WTC11 (cell line): ENCODE data around the gene SUV39H2. TPM values are rescaled to one million over a fixed set of nuclear protein-coding genes. Genes with fewer than 3 reads are reported as not detected.

Experiments
- ATAC-seq: fragments of 200-7000 bp; cut with Tn5 transposase; 2 replicates; pipeline ENCODE4 v1.10.0; 2021; ENCODE audit warnings: mild to moderate bottlenecking, moderate library complexity
- CTCF ChIA-PET: fragments of 300-600 bp; sonication (Branson Sonifier 250); formaldehyde crosslinking; loops from one replicate; lab custom pipeline; 2021; ENCODE audit warnings: antibody characterized with exemption; lab: Charles Lee
- POLR2A ChIA-PET: fragments of 350-600 bp; sonication (Branson Sonifier 250); formaldehyde crosslinking; loops from one replicate; lab custom pipeline; 2021; ENCODE audit warnings: antibody characterized with exemption; lab: Charles Lee
- DNase-seq: peaks from one replicate; pipeline ENCODE4 v3.0.0; 2021; ENCODE audit warnings: low spot score
- H3K27ac Mint-ChIP-seq: 2 replicates; pipeline ENCODE4 v1.8.0; 2021; ENCODE audit warnings: mixed read lengths
- H3K27me3 Mint-ChIP-seq: 2 replicates; pipeline ENCODE4 v1.8.0; 2021; ENCODE audit warnings: low read depth, mild to moderate bottlenecking, moderate library complexity, mixed read lengths
- H3K36me3 Mint-ChIP-seq: 2 replicates; pipeline ENCODE4 v1.8.0; 2021; ENCODE audit warnings: mixed read lengths
- H3K4me1 Mint-ChIP-seq: 2 replicates; pipeline ENCODE4 v1.8.0; 2022; ENCODE audit warnings: mixed read lengths
- H3K4me3 Mint-ChIP-seq: 2 replicates; pipeline ENCODE4 v1.8.0; 2021; ENCODE audit warnings: mild to moderate bottlenecking, moderate library complexity, mixed read lengths
- H3K9me3 Mint-ChIP-seq: 2 replicates; pipeline ENCODE4 v1.8.0; 2021; ENCODE audit warnings: mixed read lengths
- CREM ChIP-seq: sonication (generic); formaldehyde crosslinking; IDR thresholded peaks from 2 replicates; pipeline ENCODE4 v1.8.1; 2022; ENCODE audit warnings: mild to moderate bottlenecking, missing genetic modification reagents, moderate library complexity
- E2F5 ChIP-seq: sonication (generic); formaldehyde crosslinking; IDR thresholded peaks from 2 replicates; pipeline ENCODE4 v1.8.1; 2022; ENCODE audit warnings: mild to moderate bottlenecking, moderate library complexity, missing genetic modification reagents
- ESRRA ChIP-seq: sonication (generic); formaldehyde crosslinking; IDR thresholded peaks from 2 replicates; pipeline ENCODE4 v1.8.1; 2022; ENCODE audit warnings: mild to moderate bottlenecking, missing genetic modification reagents, borderline replicate concordance
- FOXK1 ChIP-seq: sonication (generic); formaldehyde crosslinking; IDR thresholded peaks from 2 replicates; pipeline ENCODE4 v1.8.0; 2022; ENCODE audit warnings: mild to moderate bottlenecking, moderate library complexity, missing genetic modification reagents
- FOXP1 ChIP-seq: sonication (generic); formaldehyde crosslinking; IDR thresholded peaks from 2 replicates; pipeline ENCODE4 v1.8.0; 2022; ENCODE audit warnings: missing genetic modification reagents, mild to moderate bottlenecking, moderate library complexity, borderline replicate concordance
- GABPB1 ChIP-seq: sonication (generic); formaldehyde crosslinking; IDR thresholded peaks from 2 replicates; pipeline ENCODE4 v1.8.1; 2023; ENCODE audit warnings: mild to moderate bottlenecking, missing genetic modification reagents
- HMGXB4 ChIP-seq: sonication (generic); formaldehyde crosslinking; IDR thresholded peaks from 2 replicates; pipeline ENCODE4 v1.8.1; 2023; ENCODE audit warnings: mild to moderate bottlenecking, moderate library complexity, missing genetic modification reagents
- JAZF1 ChIP-seq: fragments of 250-450 bp; sonication (Bioruptor Pico); IDR thresholded peaks from 2 replicates; pipeline ENCODE4 v1.9.0; 2021; ENCODE audit warnings: moderate library complexity, mild to moderate bottlenecking, inconsistent platforms
- NFATC4 ChIP-seq: fragments of 250-450 bp; sonication (Bioruptor Pico); IDR thresholded peaks from 2 replicates; pipeline ENCODE4 v1.9.0; 2021; ENCODE audit warnings: mild to moderate bottlenecking
- NR3C1 ChIP-seq: sonication (generic); formaldehyde crosslinking; conservative IDR thresholded peaks from 2 replicates; pipeline ENCODE4 v1.8.1; 2023; ENCODE audit warnings: low read depth, mild to moderate bottlenecking, missing genetic modification reagents
- STAT6 ChIP-seq: sonication (generic); formaldehyde crosslinking; conservative IDR thresholded peaks from 2 replicates; pipeline ENCODE4 v1.8.1; 2023; ENCODE audit warnings: mild to moderate bottlenecking, low read depth, missing genetic modification reagents, moderate library complexity
- TCF7 ChIP-seq: sonication (generic); formaldehyde crosslinking; IDR thresholded peaks from 2 replicates; pipeline ENCODE4 v1.8.0; 2022; ENCODE audit warnings: mild to moderate bottlenecking, low read depth, missing genetic modification reagents, moderate library complexity
- ZBTB21 ChIP-seq: sonication (generic); formaldehyde crosslinking; IDR thresholded peaks from 2 replicates; pipeline ENCODE4 v1.8.1; 2023; ENCODE audit warnings: mild to moderate bottlenecking, missing genetic modification reagents, borderline replicate concordance
- ZNF121 ChIP-seq: sonication (generic); formaldehyde crosslinking; IDR thresholded peaks from 2 replicates; pipeline ENCODE4 v1.8.0; 2023; ENCODE audit warnings: missing genetic modification reagents
- total RNA-seq: library from RNA; stranded (reverse); gene quantifications from 3 replicates; pipeline ENCODE4 v1.2.3, GENCODE V29; 2021

Gene SUV39H2
- total RNA-seq, 1 experiment from 2014 or later, result 41.4 TPM

GRCh38 chr10:14840178-14840577, 38.5 kb upstream of the SUV39H2 start (continued):
- TF ChIP-seq NR3C1 (CRISPR knock-in tag), result no peak

- H3K27ac Mint-ChIP-seq, result no peak overlapping the region
- H3K36me3 Mint-ChIP-seq, result peaks cover 50% of the 10 kb centered on the region
- H3K4me1 Mint-ChIP-seq, result peaks cover 6% of the 10 kb centered on the region
- DNase-seq (no peak), ATAC-seq (no peak)
- no peaks in the 10 kb centered on the region for H3K9me3 Mint-ChIP-seq
- CTCF ChIA-PET, result interaction anchor here (1.0 kb wide), 1 partner anchor 16 kb away, joined by 3 read pairs; no protein-coding TSS in a partner anchor
- POLR2A ChIA-PET, result no interaction called here
- TF ChIP-seq HMGXB4 (CRISPR knock-in tag) (no peak), NFATC4 (CRISPR knock-in tag) (no peak)
- no peak overlapping the region for H3K4me3 Mint-ChIP-seq
- no peaks in the 10 kb centered on the region for H3K27me3 Mint-ChIP-seq
These were observed 35.2 kb upstream of the SUV39H2 start for GRCh38 chr10:14843327-14843988.

GRCh38 chr10:14844948-14845347, 33.7 kb upstream of the SUV39H2 start:
- H3K27me3 Mint-ChIP-seq, result no peaks in the 10 kb centered on the region
- no peak overlapping the region for H3K27ac Mint-ChIP-seq
- TF ChIP-seq ZNF121 (CRISPR knock-in tag) (no peak), FOXK1 (CRISPR knock-in tag) (no peak)
- ChIA-PET CTCF (no interaction called here), POLR2A (no interaction called here)
- no peaks in the 10 kb centered on the region for H3K4me1 Mint-ChIP-seq
- ATAC-seq, result no peak
- no peaks in the 10 kb centered on the region for H3K9me3 Mint-ChIP-seq
- H3K36me3 Mint-ChIP-seq, result peaks cover 48% of the 10 kb centered on the region
- no peak overlapping the region for H3K4me3 Mint-ChIP-seq
- no peak for DNase-seq

GRCh38 chr10:14852236-14852635, 26.4 kb upstream of the SUV39H2 start:
- Mint-ChIP-seq H3K4me3 (no peak overlapping the region), H3K27me3 (no peaks in the 10 kb centered on the region), H3K36me3 (peaks cover 27% of the 10 kb centered on the region), H3K4me1 (no peaks in the 10 kb centered on the region), H3K27ac (no peak overlapping the region), H3K9me3 (no peaks in the 10 kb centered on the region)
- DNase-seq (no peak), ATAC-seq (no peak)
- ChIA-PET POLR2A (no interaction called here), CTCF (no interaction called here)
- TF ChIP-seq CREM (CRISPR knock-in tag), result no peak
- no peak for TF ChIP-seq ZBTB21 (CRISPR knock-in tag)
- no peak for TF ChIP-seq FOXP1 (CRISPR knock-in tag)
- TF ChIP-seq ESRRA (CRISPR knock-in tag), result no peak
- TF ChIP-seq JAZF1, result no peak

GRCh38 chr10:14855453-14855852, 23.2 kb upstream of the SUV39H2 start:
- DNase-seq, result no peak
- peaks cover 32% of the 10 kb centered on the region for H3K36me3 Mint-ChIP-seq
- TF ChIP-seq TCF7 (CRISPR knock-in tag), result no peak
- TF ChIP-seq STAT6 (CRISPR knock-in tag), result no peak
- no peak for TF ChIP-seq GABPB1 (CRISPR knock-in tag)
- TF ChIP-seq E2F5, result no peak
- TF ChIP-seq, all 79 proteins: peak for 0
- Mint-ChIP-seq H3K4me3 (no peak overlapping the region), H3K27ac (no peak overlapping the region), H3K27me3 (no peaks in the 10 kb centered on the region), H3K4me1 (no peaks in the 10 kb centered on the region), H3K9me3 (no peaks in the 10 kb centered on the region)
- no peak for ATAC-seq
- POLR2A ChIA-PET, result no interaction called here
- CTCF ChIA-PET, result no interaction called here
